ENCODE results near the gene MYEF2. TPM values are rescaled to one million over a fixed set of nuclear protein-coding genes. Genes with fewer than 3 reads are reported as not detected.

MYEF2 gene
- total and polyA plus RNA-seq, 7 experiments from 2014 or later: 1.4 to 29.1 (median 17.8) TPM

GRCh38 chr15:48086576-48086975 is 91.5 kb downstream of the MYEF2 start:
- Mint-ChIP-seq H3K4me1 (no peaks in the 10 kb centered on the region), H3K27ac (no peak overlapping the region), H3K36me3 (no peaks in the 10 kb centered on the region), H3K9me3 (peaks cover 0 to 4% (median 0%) of the 10 kb centered on the region in 11 donors), H3K27me3 (peaks cover 0 to 17% (median 9%) of the 10 kb centered on the region in 5 donors), H3K4me3 (no peak overlapping the region)
- Histone ChIP-seq H3K27me3 (ENCODE audit: control insufficient read depth in 2 of 2, insufficient read depth in 2 of 2, low read length in 2 of 2) (no peaks in the 10 kb centered on the region), H3K9me3 (ENCODE audit: control insufficient read depth in 2 of 3, low read length in 3 of 3) (no peaks in the 10 kb centered on the region), H3K4me3 (ENCODE audit: low read length) (no peak overlapping the region), H3K4me1 (ENCODE audit: control insufficient read depth in 2 of 2, insufficient read depth in 2 of 2, low read length in 2 of 2) (no peaks in the 10 kb centered on the region), H3K27ac (ENCODE audit: low read depth, low read length) (no peak overlapping the region), H3K36me3 (ENCODE audit: control insufficient read depth in 2 of 3, insufficient read depth in 3 of 3, low read length in 3 of 3) (no peaks in the 10 kb centered on the region)
- POLR2A ChIA-PET: no interaction called here
- DNase-seq: no peak
- no peak for ATAC-seq
- CTCF ChIA-PET: no interaction called here
- intact Hi-C loops (cut with micrococcal nuclease): no loop called here

- H3K36me3 Mint-ChIP-seq: no peaks in the 10 kb centered on the region
- DNase-seq: no peak
- CTCF ChIA-PET: no interaction called here
- no peak for ATAC-seq
- no peak overlapping the region for H3K4me3 Mint-ChIP-seq
- no peak overlapping the region for H3K27ac Mint-ChIP-seq
- Histone ChIP-seq H3K36me3 (ENCODE audit: control insufficient read depth in 2 of 3, insufficient read depth in 3 of 3, low read length in 3 of 3) (no peaks in the 10 kb centered on the region), H3K9me3 (ENCODE audit: control insufficient read depth in 2 of 3, low read length in 3 of 3) (no peaks in the 10 kb centered on the region), H3K27me3 (ENCODE audit: control insufficient read depth in 2 of 2, insufficient read depth in 2 of 2, low read length in 2 of 2) (no peaks in the 10 kb centered on the region), H3K4me3 (ENCODE audit: low read length) (no peak overlapping the region), H3K27ac (ENCODE audit: low read depth, low read length) (no peak overlapping the region), H3K4me1 (ENCODE audit: control insufficient read depth in 2 of 2, insufficient read depth in 2 of 2, low read length in 2 of 2) (no peaks in the 10 kb centered on the region)
- H3K9me3 Mint-ChIP-seq: peaks cover 0 to 4% (median 0%) of the 10 kb centered on the region in 11 donors
- H3K27me3 Mint-ChIP-seq: peaks cover 0 to 17% (median 9%) of the 10 kb centered on the region in 5 donors
- H3K4me1 Mint-ChIP-seq: no peaks in the 10 kb centered on the region
- POLR2A ChIA-PET: no interaction called here
- intact Hi-C loops (cut with micrococcal nuclease): no loop called here
Measured at GRCh38 chr15:48086133-48086532, 92.0 kb downstream of the MYEF2 start.

GRCh38 chr15:48085591-48085930 is 92.5 kb downstream of the MYEF2 start:
- Histone ChIP-seq H3K9me3 (ENCODE audit: control insufficient read depth in 2 of 3, low read length in 3 of 3) (no peaks in the 10 kb centered on the region), H3K4me3 (ENCODE audit: low read length) (no peak overlapping the region), H3K4me1 (ENCODE audit: control insufficient read depth in 2 of 2, insufficient read depth in 2 of 2, low read length in 2 of 2) (no peaks in the 10 kb centered on the region), H3K27ac (ENCODE audit: low read depth, low read length) (no peak overlapping the region), H3K27me3 (ENCODE audit: control insufficient read depth in 2 of 2, insufficient read depth in 2 of 2, low read length in 2 of 2) (no peaks in the 10 kb centered on the region), H3K36me3 (ENCODE audit: control insufficient read depth in 2 of 3, insufficient read depth in 3 of 3, low read length in 3 of 3) (no peaks in the 10 kb centered on the region)
- H3K9me3 Mint-ChIP-seq: peaks cover 0 to 4% (median 0%) of the 10 kb centered on the region in 11 donors
- peaks cover 2 to 17% (median 10%) of the 10 kb centered on the region in 5 donors for H3K27me3 Mint-ChIP-seq
- no peaks in the 10 kb centered on the region for H3K36me3 Mint-ChIP-seq
- DNase-seq (no peak), ATAC-seq (no peak)
- no peak overlapping the region for H3K27ac Mint-ChIP-seq
- ChIA-PET CTCF (no interaction called here), POLR2A (no interaction called here)
- intact Hi-C loops (cut with micrococcal nuclease): no loop called here
- H3K4me1 Mint-ChIP-seq: no peaks in the 10 kb centered on the region
- no peak overlapping the region for H3K4me3 Mint-ChIP-seq

DNA sequence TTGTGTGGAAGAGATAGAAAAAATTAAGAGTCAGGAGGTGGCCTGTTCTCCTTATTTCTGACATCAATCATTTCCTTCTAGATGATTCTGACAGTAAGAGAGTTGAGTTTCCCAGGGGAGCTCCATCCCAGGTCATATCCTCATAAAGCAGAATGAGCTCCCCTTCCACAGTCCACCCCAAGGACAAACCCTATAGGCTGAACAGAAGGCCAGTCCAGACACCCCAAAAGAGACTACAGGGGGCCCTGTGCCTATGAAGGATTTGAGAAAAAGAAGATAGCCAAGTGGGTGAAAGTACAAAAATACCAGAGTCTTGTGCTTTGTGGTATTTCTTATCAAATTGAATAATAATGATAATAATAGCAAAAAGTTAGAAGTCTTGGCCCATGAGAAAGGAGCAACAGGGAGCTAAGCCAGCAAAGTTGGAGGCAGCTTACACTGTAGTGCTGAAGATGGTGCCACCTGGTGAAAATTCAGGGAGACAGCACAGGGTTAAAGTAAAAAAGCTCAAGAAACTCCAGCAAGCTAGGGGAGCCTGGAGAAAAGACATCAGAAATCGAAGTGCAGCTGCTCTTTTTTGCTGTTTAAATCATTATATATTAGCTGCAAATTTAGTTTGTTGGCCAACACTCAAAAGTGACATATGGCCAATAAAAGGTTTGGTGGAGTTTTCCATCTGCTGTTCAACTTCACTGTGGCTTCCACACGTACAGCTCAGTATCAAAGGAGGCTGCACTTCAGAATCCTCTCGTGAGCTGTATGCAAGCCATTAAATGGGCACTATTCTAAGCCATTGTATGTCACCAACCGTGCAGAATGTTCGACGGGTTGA is 93.1 kb downstream of the MYEF2 start:
- H3K4me1 ChIP-seq (ENCODE audit: control insufficient read depth in 2 of 2, insufficient read depth in 2 of 2, low read length in 2 of 2): no peaks in the 10 kb centered on the region
- CTCF ChIA-PET: no interaction called here
- Mint-ChIP-seq H3K9me3 (peaks cover 0 to 4% (median 0%) of the 10 kb centered on the region in 11 donors), H3K4me1 (no peaks in the 10 kb centered on the region), H3K36me3 (no peaks in the 10 kb centered on the region), H3K27ac (no peak overlapping the region), H3K4me3 (no peak overlapping the region), H3K27me3 (peaks cover 5 to 22% (median 14%) of the 10 kb centered on the region in 5 donors)
- no peaks in the 10 kb centered on the region for H3K27me3 ChIP-seq (ENCODE audit: control insufficient read depth in 2 of 2, insufficient read depth in 2 of 2, low read length in 2 of 2)
- no peak overlapping the region for H3K27ac ChIP-seq (ENCODE audit: low read depth, low read length)
- no peak for ATAC-seq
- no peak overlapping the region for H3K4me3 ChIP-seq (ENCODE audit: low read length)
- POLR2A ChIA-PET: no interaction called here
- no peaks in the 10 kb centered on the region for H3K36me3 ChIP-seq (ENCODE audit: control insufficient read depth in 2 of 3, insufficient read depth in 3 of 3, low read length in 3 of 3)
- intact Hi-C loops (cut with micrococcal nuclease): no loop called here
- no peaks in the 10 kb centered on the region for H3K9me3 ChIP-seq (ENCODE audit: control insufficient read depth in 2 of 3, low read length in 3 of 3)
- no peak for DNase-seq

Other genes with a start within 250 kb of the MYEF2 start
- gene SLC24A5, start 57.3 kb downstream of the MYEF2 start, total RNA-seq: not detected
- gene SLC24A5, start 57.3 kb downstream of the MYEF2 start, polyA plus RNA-seq: not detected
- not detected for gene CTXN2, start 13.4 kb upstream of the MYEF2 start, total RNA-seq
- gene CTXN2, start 13.4 kb upstream of the MYEF2 start, polyA plus RNA-seq: not detected
- gene SLC12A1, start 28.0 kb upstream of the MYEF2 start, total RNA-seq: not detected
- not detected for gene SLC12A1, start 28.0 kb upstream of the MYEF2 start, polyA plus RNA-seq
- gene DUT, start 153.1 kb upstream of the MYEF2 start, total RNA-seq: 100 to 1,000 TPM in 3 of 5 experiments, 10 to 100 TPM in 2; 54.7 to 219 (median 116) TPM
- 100 to 1,000 TPM; 115 to 134 TPM for gene DUT, start 153.1 kb upstream of the MYEF2 start, polyA plus RNA-seq